ENCODE data around the gene SEC23A.

Gene SEC23A

DNA sequence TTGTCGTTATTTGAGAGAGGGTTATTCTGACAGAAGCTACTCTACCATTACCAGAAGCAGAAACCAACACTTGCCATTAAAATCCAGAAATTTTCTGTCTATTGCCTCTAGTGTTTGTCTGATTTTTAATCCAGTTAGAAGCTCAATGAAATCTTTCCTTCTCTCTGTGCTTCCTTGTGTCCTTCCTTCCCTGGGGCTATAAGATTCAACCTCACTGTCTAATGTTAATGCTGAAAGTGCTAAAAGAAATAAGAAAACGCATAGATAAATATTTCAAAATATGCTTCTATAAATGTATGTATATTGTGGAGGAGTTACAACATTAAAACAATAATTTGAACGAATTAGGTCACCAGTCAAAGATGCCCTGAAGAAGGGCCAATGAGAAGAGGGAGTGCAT lies 120.8 kb downstream of the SEC23A start:
- no peak for DNase-seq

Measured in EL (cell line).